COLO668 (cell line): ENCODE measurements around the gene NRDE2.

Experiments used
- DNase-seq: peaks from one replicate; lab custom pipeline; 2025; ENCODE audit not compliant: unreplicated experiment; lab: John Stamatoyannopoulos, UW

NRDE2 gene

DNA sequence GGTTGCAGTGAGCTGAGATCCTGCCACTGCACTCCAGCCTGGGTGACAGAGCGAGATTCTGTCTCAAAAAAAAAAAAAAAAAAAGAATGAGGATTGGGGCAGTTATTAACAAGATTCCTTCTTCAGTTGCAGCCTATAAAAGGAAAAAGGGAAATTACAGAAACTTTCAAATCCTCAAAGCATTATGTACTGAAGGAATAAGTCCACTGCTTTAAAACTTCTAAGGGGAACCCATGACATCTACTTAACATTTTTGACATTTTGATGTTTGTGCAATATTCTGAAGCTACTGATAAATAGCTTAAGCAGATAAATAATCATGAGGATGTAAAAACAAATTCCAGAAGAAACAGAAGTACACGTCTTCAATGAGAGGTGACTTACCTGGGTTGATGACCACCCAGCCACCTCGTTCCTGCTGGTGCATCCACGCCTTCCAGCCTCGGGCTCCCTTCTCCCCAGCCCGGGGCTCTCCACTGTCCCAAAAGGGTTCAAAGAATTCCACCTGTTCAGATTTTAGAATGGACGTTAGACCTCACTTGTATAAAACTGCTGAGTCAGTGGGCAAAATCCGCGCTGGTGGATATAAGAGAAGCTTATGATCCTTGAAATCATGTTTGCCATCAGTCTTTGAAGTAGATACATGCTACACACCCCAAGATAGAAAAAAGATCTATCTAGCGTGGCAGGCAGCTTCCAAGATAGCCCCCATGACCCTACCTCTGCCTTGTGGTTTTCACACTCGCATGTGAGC lies 33.7 kb downstream of the NRDE2 start:
- no peak for DNase-seq

DNA sequence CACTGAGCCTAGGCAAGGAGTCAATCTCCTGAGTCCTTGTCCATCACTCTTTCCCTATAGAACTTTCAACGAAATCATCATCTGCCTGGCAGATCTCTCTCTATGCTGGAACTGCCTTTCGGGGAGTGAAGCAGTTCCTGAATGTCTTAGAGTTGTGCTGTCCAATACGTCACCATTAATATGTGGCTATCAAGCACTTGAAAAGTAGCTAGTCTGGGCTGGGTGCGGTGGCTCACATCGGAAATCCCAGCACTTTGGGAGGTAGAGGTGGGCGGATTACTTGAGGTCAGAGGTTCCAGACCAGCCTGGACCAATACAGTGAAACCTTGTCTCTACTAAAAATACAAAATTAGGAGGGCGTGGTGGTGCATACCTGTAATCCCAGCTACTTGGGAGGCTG lies 35.1 kb downstream of the NRDE2 start:
- no peak for DNase-seq

DNA sequence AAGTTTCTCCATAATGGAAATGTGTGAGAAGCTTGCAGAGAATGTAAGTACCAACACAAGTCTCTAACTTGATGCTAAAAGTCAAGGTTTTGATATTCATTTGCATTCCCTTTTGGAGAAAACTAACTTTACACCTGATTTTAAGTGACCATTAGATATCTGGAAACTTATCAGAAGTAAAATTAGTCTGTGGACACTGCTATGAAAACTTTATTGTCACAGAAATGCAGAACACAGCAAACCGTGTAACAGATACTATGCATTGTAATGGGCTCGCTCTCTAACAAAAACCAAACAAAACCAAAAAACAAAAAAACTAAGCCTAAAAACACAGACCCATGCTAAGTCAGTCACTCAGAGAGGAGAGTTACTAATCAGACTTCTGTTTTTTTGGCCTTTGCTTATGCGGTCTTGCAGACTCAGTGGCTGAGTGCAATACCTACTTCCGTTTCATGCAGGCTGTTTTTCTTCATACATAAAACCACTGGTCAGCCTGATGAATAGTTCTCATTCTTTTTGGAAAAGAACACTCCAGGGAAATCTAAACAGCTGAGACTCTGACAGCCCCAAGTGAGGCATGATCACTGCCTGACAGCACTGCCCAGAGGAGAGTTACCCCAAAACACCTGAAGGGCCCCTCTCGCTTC lies 35.7 kb downstream of the NRDE2 start:
- no peak for DNase-seq

DNA sequence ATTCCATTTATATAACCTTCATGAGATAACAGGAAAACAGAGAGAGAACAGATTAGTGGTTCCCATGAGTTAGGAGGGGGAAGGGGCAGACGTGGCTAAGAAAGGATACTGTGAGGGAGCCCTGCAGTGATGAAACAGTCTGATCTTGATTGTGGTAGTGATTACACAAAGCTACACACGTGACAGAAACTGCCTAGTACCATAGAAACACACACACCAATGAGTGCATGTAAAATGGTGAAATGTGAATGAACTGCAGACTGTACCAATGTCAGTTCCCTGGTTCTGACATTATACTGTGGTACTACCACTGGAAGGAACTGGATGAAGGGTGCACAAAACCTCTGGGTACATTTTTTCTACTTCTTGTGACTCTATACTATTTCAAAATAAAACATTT lies 36.9 kb downstream of the NRDE2 start:
- DNase-seq: no peak

DNA sequence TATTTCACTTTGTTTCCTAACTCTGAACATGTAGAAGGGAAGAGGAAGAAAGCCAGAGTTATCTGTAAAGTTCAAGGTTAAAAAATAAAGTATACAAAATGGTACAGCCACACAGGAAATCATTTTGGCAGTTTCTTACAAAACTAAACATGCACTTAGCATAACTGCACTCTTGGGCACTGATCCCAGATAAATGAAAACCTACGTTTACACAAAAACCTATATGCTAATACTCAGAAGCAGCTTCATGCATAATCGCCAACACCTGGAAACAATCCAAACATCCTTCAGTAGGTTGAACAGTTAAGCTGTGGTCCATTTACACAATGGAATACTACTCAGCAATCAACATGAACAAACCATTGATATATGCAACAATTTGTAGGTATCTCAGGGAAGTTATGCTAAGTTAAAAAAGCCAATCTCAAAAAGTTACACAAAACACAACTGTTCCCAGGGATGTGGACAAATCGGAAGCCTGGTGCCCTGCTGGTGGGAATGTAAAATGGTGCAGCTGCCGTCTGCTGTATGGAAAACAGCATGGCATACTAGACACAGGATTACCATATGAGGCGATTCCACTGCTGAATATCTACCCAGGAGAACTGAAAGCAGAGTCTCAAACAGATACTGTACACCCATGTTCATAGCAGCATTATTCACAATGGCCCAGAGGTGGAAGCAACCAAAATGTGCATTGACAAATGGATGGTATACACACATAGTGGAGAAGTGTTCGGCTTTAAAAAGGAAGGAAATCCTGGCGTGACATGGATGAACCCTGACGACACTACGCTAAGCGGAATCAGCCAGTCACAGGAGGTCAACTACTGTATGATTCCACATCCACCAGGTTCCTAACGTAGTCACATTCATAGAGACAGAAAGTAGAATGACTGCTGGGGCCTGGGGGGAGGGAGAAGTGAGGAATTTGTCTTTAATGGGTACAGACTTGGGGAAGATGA lies 37.7 kb downstream of the NRDE2 start:
- DNase-seq: no peak

DNA sequence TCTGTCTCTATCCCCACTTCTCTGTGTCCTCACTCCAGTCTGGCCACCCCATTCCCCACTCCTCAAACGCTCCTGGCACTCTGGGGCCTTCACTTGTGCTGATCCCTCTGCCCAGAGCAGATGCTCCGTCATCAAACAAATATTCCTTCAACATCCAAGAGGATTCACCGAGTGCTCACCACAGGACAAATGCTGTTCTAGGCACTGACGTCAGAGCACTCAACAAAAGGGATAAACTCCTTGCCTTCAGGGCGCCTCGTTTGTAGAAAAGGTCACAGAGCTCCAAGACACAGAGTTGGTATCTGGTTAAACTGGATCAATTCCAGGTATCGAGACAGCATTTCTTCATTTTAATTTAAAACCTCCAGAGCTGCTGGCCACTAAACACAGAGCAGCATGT lies 40.0 kb downstream of the NRDE2 start:
- DNase-seq: no peak

DNA sequence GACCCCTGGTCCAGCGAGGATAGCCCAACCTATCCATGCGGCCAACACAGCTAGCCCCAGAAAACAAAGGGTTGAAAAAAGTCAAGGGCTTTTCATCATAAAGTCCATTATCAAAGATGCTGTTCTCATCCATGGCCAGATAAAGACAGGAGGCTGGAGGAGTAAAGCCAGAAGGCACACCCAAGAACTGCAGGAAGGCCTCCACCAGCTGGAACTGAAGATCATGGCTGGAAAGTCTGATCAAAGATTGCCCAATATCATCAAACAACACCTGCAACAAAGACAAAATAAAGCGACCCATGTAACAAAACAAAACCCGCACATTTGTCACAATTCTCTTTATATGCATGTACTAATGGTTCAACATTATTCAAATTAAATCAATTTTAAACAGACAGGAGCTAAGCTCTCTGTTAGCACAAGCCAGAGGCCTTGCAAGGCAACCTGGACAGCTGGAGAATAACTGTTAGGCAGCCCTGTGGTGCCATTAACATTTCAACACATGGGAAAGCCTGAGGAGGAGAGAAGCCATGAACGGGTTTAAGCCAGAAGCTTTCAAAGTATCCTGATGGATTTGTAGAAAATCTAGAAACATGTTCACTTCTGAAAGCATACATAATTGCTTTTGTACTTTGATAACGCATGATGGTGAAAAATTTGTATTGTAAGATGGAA lies 41.3 kb downstream of the NRDE2 start:
- no peak for DNase-seq

DNA sequence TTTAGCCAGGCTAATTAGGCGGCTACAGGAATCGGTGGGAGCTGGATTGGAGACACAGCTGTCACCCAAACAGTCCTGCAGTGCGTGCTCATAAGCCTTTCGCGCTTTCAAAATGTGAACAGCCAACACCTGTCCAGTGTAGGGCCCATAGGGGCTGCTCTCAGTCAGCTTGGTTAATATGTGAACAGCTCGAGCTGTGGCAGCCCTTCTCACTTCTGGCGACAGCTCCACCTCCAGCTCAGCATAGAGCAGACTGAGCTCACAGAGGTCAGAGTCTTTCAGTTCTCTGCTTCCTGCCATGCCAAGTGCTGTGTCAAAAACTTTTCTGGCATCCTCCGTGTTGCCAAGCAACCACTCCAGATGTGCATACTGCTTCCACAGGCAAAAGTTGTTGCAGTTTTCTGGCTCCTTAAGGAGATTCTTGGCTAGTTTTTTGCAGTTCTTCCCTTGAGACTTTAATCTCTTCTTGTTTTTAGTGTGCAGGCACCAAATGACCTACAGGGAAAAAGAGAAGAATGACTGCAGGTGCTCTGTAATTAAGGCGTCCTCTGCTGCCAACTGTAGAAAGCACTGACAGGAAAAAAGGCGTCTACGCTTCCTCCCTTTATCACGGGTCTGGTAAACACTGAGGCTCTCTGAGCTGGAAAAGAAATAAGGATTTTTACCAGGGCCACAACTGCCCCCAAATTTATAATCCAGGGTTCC lies 42.9 kb downstream of the NRDE2 start:
- peak; percentile 29 for DNase-seq

DNA sequence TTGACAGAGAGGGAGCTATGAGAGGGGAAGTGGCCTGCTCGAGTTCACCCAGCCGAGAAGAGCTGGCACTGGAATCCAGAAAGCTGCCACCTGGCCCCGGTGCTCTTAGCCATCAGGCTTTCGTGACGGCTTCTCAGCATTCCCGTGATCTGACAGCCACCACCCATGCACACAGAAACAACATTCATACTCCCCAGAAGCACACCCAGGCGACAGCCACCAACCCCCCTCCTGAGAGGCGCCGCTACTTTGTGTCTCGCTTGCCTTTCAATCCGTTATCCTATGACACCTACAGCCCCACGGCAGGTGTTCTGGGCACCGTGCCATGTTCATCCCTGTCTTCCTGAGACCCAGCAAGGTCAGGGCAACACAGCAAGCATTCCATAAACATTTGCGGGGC lies 44.0 kb downstream of the NRDE2 start:
- peak; percentile 58 for DNase-seq

DNA sequence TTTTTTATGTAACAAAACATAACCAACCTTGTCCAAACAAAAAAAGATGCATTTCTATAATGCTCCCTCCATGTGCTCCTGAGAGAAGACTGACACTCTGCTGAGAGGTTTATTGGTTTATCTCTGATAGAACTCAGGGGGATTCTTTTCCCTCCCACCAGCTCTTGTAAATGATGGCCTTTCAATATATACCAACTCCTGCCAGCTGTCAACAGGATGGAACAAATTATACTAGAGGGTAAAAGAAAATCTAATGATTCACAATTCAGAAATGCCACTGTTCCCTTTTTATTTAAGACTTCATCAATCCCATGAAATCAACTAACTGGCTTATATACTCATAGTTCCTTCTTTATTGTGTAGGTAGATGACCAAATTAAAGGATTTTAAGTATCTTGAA lies 50.0 kb downstream of the NRDE2 start:
- no peak for DNase-seq

DNA sequence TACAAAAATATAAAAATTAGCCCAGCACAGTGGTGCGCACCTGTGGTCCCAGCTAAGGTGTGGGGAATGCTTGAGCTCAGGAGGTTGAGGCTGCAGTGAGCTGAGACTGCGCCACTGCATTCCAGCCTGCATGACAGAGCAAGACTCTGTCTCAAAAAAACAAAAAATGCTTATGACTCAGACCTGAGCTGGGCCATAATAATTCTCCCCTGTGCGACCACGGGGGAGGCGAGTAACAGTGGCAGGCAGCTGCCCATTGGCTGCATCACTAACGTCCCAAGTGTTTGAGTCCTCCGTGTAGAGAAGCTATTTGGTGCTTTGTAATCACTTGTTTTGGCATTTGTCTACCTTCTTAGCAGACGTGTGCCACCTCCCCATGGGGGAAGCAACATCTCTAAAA lies 50.5 kb downstream of the NRDE2 start:
- no peak for DNase-seq

DNA sequence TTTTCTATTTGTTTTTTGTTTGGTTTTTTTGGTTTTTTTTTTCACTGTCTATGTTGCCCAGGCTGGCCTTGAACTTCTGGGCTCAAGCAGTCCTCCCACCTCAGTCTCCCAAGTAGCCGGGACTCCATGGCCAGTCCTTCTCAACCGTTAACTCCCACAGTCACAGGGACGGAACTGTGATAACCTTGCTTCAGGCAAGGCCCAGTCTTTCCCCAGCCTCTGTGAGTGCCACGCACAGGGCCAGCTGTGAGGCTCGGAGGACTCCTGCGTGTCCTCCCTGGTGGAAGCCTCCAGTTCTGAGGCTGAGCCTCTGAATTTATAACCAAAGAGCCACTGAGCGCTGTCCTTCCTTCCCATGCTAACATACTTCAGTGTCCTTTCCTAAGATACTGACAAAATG lies 51.6 kb downstream of the NRDE2 start:
- no peak for DNase-seq

DNA sequence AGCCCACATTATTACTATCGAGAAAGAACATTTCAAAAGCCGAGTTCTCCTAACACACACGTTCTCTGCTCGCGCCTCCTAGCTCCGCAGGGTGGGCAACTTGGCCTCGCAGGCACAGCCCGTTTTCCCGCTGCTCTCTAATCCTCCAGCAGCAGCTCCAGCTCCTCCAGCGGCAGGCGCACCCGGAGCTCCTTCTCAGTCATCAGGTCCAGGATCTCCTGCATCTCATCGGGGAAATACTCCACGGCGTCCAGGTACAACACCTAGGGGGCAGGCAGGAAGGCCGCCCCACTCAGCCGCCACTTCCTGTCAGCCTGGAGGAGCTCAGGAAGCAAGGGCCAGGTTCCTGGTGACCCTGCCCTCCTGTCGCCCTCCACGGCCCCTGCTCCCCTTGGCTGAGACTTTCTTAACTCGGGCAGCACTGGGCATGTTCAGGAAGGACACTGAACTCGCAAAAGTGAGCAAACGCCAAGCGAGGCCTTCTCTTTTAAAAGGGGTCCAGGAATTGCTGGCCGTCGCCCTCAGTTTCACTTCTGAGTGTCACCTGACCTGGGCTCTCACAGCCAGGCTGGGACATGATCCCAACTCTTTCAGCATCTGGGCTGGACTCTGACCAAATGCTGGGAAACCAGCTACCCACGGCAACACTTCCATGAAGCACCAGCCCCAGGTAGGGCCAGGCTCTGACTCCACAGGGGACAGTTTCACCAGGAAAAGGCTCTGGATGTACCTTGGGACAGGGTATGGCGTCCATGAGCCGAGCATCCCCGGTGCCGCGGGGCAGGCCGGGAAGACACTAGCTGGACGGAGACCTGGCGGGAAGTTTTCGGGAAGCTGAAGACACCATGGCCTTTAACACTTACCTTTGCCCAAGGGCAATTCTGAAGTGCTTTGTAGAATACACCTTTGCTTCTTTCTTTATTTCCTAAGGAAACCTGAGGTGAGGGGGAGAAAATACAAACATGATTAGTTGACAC lies 53.3 kb downstream of the NRDE2 start:
- no peak for DNase-seq

DNA sequence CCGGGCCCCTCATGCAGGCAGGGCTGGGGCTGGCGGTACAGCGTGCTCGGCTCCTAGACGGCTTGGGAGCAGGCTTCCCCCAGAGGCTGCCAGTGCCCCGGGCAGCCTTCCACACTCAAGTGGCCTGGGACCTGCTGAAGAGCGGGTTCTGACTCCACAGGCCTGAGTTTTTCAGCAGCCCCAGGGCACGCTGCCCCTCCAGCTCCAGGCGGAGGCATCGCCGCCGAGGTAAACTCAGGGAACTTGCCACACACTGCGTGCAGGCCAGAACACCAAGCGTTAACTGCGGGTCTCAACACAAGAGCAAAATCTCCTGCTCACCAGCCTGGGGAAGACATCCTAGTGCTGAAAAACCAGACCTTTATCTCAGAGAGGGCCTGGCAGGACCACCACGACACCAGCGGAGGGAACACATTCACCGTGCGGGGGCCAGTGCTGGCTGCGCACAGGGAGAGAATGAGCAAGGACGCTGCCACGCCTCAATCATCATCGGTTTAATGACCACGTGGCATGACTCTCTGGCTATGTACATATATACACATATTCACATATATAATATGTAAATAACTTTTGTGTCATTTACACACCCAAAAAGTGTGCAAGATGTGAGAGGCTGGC lies 54.1 kb downstream of the NRDE2 start:
- DNase-seq: no peak

DNA sequence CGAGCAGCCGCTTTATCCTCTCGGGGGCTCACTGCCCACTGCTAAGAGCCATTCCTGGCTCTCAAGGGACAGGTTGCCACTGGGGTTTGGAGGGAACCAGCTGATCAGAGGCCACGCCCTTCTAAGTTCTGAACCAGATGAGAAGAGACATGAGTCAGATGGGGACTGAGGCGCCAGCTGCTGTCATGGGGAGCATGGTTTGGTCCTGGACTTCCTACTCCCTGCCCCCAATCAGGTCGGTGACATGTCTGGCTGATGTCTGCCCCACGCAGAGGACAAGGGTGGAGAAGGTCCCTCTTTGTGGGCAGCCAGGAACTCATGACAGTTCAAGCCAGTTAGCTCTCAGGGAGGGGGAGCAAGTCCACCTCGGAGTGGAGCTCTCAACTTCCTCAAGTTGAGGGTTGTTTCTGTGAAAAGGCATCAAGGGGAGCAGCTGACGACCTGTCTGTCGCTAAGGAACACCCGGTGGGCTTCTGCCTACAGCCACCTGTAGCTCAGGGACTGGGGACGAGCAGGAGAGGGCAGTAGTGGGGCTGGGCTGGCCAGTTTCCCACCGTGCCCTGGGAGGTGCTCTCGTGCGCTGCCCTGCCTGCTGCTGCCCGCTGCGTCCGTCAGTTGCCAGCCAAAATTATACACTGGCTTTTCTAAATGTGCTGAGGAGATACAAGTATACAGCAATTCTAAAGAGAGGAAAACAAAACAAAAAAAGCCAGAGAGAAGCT lies 54.9 kb downstream of the NRDE2 start:
- DNase-seq: no peak

DNA sequence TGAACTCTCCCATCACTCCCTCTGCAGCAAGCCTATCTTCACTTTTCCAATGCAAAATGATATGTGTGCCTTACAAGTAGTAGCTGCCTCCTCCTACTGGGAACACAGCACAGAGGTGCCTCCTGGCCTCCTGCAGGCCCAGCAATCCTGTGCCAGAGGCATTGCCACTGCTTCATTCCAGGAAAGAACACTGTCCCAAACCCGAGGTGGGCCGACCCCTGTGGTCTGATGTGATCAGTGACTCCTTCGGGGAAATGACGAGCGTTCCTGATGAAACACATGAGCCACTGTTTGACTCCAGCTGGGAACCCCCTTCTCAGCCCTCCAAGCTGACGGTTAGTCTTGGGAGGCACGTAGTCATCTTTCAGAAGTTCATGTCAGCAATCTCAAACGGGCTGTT lies 55.9 kb downstream of the NRDE2 start:
- no peak for DNase-seq

DNA sequence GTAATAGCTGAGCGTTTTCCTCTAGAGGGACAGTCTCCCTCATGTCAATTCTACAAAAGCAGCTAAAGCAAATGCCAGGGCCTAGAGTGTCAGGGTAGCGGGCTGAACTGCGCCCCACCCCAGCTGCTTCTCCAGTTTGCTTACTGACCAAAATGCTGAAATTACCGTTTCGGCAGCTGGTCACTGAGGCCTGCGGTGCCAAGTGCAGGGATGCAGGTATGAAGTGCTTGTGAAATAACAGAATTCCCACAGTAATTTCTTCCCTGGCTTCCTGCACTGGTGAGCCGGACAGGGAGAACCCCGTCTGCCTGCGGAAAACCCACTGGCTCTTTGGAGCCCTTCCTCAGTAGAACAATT lies 56.3 kb downstream of the NRDE2 start:
- DNase-seq: no peak

DNA sequence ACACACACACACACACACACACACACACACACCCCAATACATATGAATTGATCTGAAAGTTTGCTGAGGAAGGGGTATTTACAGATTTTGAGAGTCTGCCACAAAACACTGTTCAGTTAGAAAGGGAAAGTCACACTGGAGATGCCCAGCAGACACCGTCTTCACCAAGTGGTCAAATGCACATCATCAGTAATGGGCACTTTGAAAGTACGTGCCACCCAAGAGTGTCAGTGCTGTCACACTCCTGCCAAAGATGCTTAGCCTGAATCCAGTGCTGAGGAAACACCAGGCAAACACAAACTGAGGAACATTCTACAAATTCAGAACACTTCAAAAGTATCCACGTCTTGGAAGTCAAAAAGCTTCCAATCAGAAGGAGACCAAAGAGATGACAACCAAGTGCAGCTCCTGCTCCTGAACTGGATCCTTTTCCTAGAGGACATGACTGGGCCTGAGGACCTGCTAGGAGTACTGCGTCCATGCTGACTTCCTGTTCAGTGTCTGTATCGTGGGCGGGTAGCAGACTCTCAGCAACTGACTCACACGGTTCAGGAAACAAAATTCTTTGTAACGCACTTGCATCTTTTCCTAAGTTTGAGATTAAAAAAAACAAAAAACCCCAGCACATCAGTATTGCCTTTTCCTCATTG lies 56.8 kb downstream of the NRDE2 start:
- DNase-seq: no peak
